Erythroblast (primary cell): Measurements from ENCODE around the gene TSPAN32.
"Not testable (repeated sequence)": the region's sequence is repeated elsewhere in the genome, so short reads cannot be mapped to it uniquely, and the experiment has no call there.

ENCODE experiments used
- DNase-seq, 2 experiments: peaks; one replicate each; lab custom pipeline; 2025; lab: John Stamatoyannopoulos, UW
- GATA1 ChIP-seq: IDR thresholded peaks from 2 replicates; pipeline ENCODE4 v1.6.1; 2011; ENCODE audit warnings: low read depth, mild to moderate bottlenecking, control low read depth, low read length, moderate library complexity
- POLR2A ChIP-seq: IDR thresholded peaks from 2 replicates; pipeline ENCODE4 v1.6.1; 2011; ENCODE audit warnings: mild to moderate bottlenecking, low read length

The TSPAN32 gene

DNA sequence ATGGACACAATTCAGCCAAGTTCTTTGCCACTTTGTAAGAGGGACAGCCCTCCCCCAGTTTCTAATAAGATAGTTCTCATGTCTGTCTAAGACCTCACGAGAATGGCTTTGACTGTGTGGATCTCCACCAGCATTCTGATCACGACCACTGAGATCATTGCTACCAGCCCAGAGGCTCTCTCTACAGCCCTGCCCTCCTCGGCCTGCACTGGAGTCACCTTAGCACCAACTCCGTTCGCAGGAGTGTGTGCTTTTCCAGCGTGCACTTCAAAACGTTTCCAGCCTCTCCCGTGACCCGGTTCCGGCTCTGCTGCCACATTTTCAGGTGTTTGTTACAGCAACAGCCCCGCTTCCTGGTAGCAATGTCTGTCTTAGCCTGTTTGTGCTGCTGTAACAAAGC lies 26.2 kb downstream of the TSPAN32 start:
- TF ChIP-seq GATA1: no peak
- no peak for DNase-seq

DNA sequence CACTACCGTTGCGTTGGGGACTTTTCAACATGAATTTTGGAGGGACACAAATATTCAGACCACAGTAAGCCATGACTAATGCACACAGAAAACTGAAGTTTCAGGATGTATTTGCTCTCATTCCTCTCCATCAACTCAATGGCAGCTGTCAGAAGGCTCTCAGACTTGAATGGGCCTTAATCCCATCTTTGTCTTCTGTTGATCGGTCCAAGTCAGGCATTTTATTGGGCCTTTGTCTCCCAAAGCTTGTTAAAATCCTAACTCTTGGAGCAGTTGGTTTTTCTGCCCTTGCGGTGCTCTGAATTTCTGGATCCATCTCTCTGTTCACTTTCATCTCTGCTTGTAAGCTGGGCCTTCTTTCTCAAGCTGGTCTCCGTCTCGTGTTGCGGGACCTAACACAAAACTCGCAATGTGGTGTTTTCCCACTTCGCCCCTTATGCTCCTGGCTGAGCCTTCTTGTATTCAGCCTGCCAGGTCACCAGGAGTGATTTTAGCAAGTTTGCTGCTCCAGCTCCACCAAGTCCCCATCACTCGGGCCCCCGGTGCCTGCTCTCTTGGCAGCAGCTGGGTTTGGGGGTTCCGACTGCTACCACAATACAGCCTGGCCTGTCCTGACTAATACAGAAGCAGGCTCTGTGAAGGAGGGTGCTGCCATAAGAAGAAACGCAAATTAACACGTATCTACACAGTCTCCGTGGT lies 27.0 kb downstream of the TSPAN32 start:
- DNase-seq: no peak
- TF ChIP-seq POLR2A (no peak), GATA1 (no peak)

DNA sequence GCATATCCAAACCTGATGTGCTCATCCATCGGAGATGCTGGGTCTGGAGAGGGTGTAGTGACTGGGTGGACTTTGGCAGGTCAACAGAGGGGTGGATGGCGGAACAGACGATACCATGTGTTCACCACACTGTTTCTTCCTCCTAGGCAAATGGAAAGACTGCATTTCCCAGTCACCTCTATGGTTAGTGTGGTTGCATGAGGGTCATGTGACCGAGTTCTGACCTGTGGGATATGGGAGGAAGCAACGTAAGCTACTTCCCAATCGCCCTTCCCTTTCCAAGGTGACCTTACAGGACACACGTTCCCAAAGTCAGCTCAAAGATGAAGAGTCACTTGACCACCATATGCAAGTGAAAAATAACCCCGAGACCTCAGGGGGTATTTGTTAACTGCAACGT lies 27.7 kb downstream of the TSPAN32 start:
- TF ChIP-seq GATA1: no peak
- no peak for TF ChIP-seq POLR2A
- DNase-seq: no peak

DNA sequence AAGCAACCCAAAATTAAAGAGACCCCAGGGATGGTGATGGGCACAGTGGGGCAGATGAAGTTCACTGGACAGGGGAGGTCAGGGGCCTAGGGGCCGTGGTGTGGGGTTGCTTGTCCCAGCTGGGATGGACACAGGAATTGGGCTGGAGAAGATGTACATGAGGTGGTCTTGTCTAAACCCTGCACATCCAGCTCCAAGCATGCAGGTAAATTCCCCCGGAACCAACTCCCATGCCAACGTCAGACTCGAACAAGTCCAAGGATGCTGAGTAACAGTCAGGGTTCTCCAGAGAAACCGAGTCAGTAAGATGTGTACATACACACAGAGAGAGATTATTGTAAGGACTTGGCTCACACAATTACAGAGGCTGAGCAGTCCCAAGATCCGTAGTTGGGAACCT lies 28.9 kb downstream of the TSPAN32 start:
- TF ChIP-seq GATA1 (no peak), POLR2A (no peak)
- no peak for DNase-seq

DNA sequence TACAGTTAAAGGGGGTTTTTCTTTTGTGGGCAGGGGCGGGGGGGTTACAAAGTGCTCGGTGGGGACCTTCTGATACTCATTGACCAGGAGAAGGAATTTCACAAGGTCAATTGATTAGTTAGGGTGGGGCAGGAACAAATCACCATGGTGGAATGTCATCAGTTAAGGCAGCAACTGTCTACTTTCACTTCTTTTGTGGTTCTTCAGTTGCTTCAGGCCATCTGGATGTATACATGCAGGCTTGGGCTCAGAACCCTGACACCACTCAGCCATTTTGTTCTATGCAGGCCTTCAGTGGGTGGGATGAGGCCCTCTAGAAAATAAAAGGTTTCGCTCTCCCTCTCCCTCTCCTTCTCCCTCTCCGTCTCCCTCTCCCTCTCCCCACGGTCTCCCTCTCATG lies 29.6 kb downstream of the TSPAN32 start:
- no peak for DNase-seq
- TF ChIP-seq GATA1 (no peak), POLR2A (no peak)

DNA sequence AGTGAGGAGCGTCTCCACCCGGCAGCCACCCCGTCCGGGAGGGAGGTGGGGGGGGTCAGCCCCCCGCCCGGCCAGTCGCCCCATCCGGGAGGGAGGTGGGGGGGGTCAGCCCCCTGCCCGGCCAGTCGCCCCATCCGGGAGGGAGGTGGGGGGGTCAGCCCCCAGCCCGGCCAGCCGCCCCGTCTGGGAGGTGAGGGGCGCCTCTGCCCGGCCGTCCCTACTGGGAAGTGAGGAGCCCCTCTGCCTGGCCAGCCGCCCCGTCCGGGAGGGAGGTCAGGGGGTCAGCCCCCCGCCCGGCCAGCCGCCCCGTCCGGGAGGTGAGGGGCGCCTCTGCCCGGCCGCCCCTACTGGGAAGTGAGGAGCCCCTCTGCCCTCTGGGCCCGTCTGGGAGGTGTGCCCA lies 30.8 kb downstream of the TSPAN32 start:
- not testable (repeated sequence) for DNase-seq

DNA sequence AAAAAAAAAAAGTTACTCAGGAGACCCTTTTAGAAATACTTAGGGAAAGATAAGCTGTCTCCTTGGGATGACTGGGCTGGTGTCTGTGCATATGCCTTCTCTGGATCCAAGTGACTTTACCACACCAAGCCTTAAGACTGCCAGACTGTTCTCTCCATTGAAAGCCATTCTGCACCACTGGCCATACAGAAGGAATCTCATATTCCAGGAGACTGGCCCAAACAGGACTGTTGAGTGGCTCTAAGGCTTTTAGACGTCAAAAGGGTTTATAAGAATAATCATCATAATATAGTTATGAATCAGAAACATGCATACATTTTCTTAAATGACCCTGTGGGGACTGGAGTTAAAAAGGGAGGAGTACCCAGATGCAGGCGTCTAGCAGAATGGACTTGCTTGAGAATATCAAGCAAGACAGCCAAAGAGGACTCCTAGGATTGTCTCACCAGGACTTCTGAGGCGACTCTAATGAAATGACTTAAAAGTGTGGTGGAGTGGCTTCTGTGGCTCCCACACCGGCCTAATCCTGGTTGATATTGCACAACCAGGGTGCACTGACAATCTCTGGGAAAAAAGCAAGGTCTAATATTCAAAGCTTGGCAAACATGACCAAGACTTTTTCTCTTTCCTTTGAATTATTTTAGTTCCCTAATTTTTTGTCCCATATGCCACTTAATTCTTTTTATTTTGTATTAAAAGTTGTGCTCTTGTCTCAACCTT lies 31.8 kb downstream of the TSPAN32 start:
- not testable (repeated sequence) for DNase-seq

DNA sequence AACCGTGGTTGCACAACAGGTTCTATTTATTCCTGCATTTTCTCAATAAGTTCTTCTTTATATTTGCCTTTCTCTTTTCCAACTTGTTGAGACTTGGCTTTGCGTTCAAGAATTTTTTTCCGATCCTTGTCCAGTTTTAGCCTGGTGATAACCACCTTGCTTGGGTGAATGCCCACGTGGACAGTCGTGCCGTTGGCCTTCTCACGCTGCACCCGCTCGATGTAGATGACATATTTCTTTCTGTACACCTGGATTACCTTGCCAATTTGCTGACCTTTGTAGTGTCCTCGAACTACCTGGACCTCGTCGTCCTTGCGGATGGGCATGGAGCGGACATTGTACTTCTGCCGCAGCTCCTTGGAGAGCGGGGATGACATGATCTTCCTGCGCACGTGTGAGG lies 33.5 kb downstream of the TSPAN32 start:
- DNase-seq: not testable (repeated sequence)

DNA sequence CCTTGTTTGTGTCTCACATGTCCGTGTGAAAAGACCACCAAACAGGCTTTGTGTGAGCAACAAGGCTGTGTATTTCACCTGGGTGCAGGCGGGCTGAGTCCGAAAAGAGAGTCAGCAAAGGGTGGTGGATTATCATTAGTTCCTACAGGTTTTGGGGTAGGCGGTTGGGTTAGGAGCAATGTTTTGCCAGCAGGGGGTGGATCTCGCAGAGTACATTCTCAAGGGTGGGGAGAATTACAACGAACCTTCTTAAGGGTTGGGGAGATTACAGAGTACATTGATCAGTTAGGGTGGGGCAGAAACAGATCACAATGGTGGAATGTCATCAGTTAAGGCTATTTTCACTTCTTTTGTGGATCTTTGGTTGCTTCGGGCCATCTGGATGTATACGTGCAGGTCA lies 36.9 kb downstream of the TSPAN32 start:
- DNase-seq: not testable (repeated sequence)

DNA sequence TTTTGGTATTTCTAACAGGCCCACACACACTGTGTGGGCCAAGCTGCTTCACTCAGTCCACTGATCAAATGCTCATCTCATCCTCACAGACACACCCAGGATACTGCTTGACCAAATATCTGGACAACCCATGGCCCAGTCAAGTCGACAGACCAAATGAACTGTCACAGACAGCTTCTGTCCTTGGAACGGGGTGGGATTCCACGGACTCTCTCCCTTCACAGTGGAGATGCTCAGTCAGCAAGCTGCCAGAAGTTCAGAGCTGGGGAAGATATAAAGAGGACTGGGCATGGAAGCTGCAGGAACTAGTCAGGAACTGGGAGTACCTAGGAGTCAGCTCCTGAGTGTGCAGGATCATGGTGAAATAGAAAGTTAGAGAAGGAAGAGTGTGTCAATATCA lies 40.7 kb downstream of the TSPAN32 start:
- TF ChIP-seq GATA1 (no peak), POLR2A (no peak)
- no peak for DNase-seq

DNA sequence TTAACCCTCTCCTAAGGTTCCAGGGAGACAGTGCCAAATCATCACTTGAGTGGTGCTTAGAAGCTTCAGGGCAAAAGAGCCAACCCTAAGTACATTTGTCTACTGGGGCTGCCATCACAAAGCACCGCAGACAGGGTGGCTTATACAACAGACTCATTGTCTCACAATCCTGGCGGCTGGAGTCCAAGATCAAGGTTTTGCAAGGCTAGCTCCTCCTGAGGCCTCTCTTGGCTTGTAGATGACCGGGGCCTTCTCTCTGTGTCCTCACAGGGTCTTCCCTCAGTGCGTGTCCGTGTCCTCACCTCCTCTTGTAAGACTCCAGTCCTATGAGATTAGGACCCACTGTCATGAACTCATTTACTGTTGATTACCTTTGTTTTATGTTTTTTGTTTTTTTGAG lies 41.2 kb downstream of the TSPAN32 start:
- TF ChIP-seq POLR2A (no peak), GATA1 (no peak)

DNA sequence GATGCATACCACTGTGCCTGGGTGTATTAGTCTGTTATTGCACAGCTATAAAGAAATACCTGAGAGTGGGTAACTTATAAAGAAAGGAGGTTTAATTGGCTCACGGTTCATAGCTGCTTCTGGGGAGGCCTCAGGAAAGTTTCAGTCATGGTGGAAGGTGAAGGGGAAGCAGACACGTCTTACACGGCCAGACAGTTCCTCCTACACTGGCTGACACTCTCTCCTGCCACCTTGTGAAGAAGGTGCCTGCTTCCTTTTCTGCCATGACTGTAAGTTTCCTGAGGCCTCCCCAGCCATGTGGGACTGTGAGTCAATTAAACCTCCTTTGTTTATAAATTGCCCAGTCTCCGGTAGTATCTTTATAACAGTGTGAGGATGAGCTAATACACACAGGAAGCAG lies 41.7 kb downstream of the TSPAN32 start:
- DNase-seq: no peak
- TF ChIP-seq GATA1 (no peak), POLR2A (no peak)

More for the DNA sequence above, 41.2 kb downstream of the TSPAN32 start:
- no peak for DNase-seq

DNA sequence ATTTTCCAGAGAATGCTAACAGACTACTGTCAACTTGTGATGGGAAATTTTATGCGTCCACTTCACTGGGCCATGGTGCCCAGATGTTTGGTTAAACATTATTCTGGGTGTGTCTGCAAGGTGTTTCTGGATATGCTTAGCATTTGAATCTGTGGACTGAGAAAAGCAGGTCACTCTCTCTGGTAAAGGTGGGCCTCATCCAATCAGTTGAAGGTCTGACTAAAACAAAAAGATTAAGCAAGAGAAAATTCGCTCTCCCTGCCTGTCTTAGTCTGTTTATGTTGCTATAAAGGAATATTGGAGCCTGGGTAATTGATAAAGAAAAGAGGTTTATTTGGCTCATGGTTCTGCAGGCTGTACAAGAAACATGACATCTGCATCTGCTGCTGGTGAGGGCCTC lies 43.2 kb downstream of the TSPAN32 start:
- DNase-seq: no peak
- TF ChIP-seq POLR2A: no peak
- TF ChIP-seq GATA1: no peak

DNA sequence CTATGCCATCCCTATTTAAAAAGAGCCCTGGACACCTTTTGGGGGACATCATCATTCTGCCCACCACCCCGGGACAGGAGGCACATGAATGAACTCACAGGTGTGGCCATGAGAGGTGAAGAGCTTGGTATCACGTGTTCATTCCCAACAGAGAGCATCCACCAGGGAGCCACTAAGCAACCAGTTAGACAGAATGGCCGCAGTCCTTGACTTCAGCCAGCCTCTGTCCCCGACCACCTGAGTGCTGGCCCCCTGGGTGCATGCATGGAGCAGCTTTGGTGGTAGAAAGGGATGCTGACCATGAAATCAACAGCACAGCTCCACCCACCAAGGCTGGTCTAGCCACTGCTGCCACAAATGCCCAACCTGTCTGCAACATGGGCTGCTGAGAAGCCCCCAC lies 44.2 kb downstream of the TSPAN32 start:
- TF ChIP-seq POLR2A (no peak), GATA1 (no peak)
- no peak for DNase-seq

DNA sequence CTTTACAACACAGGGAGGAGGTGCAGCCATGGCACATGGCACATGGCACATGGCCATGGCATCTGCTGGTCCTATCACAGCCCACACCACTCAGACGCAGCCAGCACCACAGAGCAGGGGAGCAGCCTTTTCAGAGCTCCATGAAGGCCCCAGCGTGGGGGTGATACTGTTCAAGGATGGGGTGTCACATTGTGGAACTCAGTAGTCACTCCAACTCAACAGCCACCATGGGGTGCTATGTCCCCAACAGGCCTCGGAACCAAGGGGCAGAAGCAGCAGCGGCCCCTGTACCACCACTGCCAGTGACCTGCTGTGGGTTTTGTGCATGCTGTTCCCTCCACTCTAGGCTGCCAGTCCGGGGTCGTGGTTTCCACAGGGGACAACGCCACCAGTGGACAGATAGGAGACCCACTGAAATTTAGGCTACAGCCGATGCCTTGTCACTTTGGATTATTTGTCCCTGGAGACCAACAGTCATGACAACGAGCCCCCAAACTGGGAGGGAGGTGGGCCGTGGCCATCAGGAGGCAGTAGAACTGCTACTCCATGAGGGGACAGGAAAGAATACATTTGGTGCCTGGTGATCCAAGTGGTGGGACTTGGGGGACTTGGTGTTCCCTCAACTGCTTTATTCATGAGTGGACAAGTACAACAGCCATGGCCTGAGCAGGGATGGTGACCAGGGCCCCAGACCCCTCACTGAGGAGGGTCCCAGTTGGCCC lies 44.9 kb downstream of the TSPAN32 start:
- TF ChIP-seq POLR2A (no peak), GATA1 (no peak)
- DNase-seq: no peak
